HK-2 (cell line): Measurements from ENCODE around the gene APCDD1.

Experiments
- DNase-seq: peaks from one replicate; pipeline ENCODE4 v3.0.0-alpha.2; 2018; ENCODE audit not compliant: unreplicated experiment

The APCDD1 gene

GRCh38 chr18:10432781-10433180 lies 21.7 kb upstream of the APCDD1 start:
- no peak for DNase-seq

- no peak for DNase-seq
Measured at GRCh38 chr18:10436160-10436559, 18.3 kb upstream of the APCDD1 start.

- no peak for DNase-seq
Measured at GRCh38 chr18:10437837-10438236, 16.6 kb upstream of the APCDD1 start.

GRCh38 chr18:10439898-10440297 lies 14.5 kb upstream of the APCDD1 start:
- DNase-seq, result no peak

GRCh38 chr18:10440884-10441283 lies 13.6 kb upstream of the APCDD1 start:
- DNase-seq, result no peak

GRCh38 chr18:10441472-10441871 lies 13.0 kb upstream of the APCDD1 start:
- DNase-seq, result no peak

- no peak for DNase-seq
Measured at GRCh38 chr18:10442551-10442971, 11.9 kb upstream of the APCDD1 start.

GRCh38 chr18:10443001-10443400 lies 11.4 kb upstream of the APCDD1 start:
- DNase-seq, result no peak

- no peak for DNase-seq
Measured at GRCh38 chr18:10444314-10445006, 10.0 kb upstream of the APCDD1 start.

- no peak for DNase-seq
Measured at GRCh38 chr18:10449396-10449795, 5.0 kb upstream of the APCDD1 start.

- DNase-seq, result no peak
Measured at GRCh38 chr18:10450986-10451385, 3.4 kb upstream of the APCDD1 start.

GRCh38 chr18:10453261-10453805 lies 1.1 kb upstream of the APCDD1 start:
- DNase-seq, result no peak

- no peak for DNase-seq
Measured at GRCh38 chr18:10454681-10455557, 484 bp downstream of the APCDD1 start.

GRCh38 chr18:10455726-10456453 lies 1.5 kb downstream of the APCDD1 start:
- no peak for DNase-seq

GRCh38 chr18:10456718-10457117 lies 2.3 kb downstream of the APCDD1 start:
- DNase-seq, result no peak

- no peak for DNase-seq
Measured at GRCh38 chr18:10457128-10457527, 2.7 kb downstream of the APCDD1 start.

- no peak for DNase-seq
Measured at GRCh38 chr18:10457767-10458166, 3.3 kb downstream of the APCDD1 start.

GRCh38 chr18:10458691-10459090 lies 4.3 kb downstream of the APCDD1 start:
- no peak for DNase-seq

GRCh38 chr18:10459587-10459986 lies 5.2 kb downstream of the APCDD1 start:
- no peak for DNase-seq

- no peak for DNase-seq
Measured at GRCh38 chr18:10460414-10461018, 6.1 kb downstream of the APCDD1 start.

GRCh38 chr18:10461989-10462388 lies 7.6 kb downstream of the APCDD1 start:
- no peak for DNase-seq

- no peak for DNase-seq
Measured at GRCh38 chr18:10462597-10462996, 8.2 kb downstream of the APCDD1 start.
